Fibroblast of the aortic adventitia (primary cell): ENCODE results near the gene ING4. TPM values are rescaled to one million over a fixed set of nuclear protein-coding genes. Genes with fewer than 3 reads are reported as not detected.

Source experiments
- DNase-seq: peaks from one replicate; pipeline ENCODE4 v3.0.0-alpha.2; 2010; ENCODE audit warnings: low read depth
- H3K4me3 ChIP-seq: 2 replicates; pipeline ENCODE4 v1.5.1; 2011; ENCODE audit warnings: low read depth, mild to moderate bottlenecking, control low read depth, low read length, moderate library complexity
- CTCF ChIP-seq: IDR thresholded peaks from 2 replicates; pipeline ENCODE4 v1.5.1; 2011; ENCODE audit warnings: mild to moderate bottlenecking, low read length, control low read depth, inconsistent platforms; ENCODE audit not compliant: insufficient read depth
- small RNA-seq: library from RNA; depleted of rRNA; stranded (forward); fragments of <200 nt; gene quantifications from one replicate; pipeline ENCODE3, GENCODE V24; 2012
- total RNA-seq: library from RNA; depleted of rRNA; stranded (reverse); fragments of >200 nt; gene quantifications from 2 replicates; pipeline ENCODE4 v1.2.3, GENCODE V29; 2012; ENCODE audit warnings: low replicate concordance

Gene ING4
- total RNA-seq, 1 donor: 34.1 TPM

- TF ChIP-seq CTCF: no peak
- peak overlapping the region; percentile 41 for H3K4me3 ChIP-seq
- peak; percentile 34 for DNase-seq
Observed at GRCh38 chr12:6603095-6603567, 59.8 kb downstream of the ING4 start.

- no peak for DNase-seq
- TF ChIP-seq CTCF: no peak
- no peak overlapping the region for H3K4me3 ChIP-seq
Observed at GRCh38 chr12:6602526-6602925, 60.4 kb downstream of the ING4 start.

Small RNA genes lying within 50 kb of the gene (small RNA-seq; reads per million reads assigned to genes)
- not detected for gene RNU6-781P

Other genes starting within 250 kb of the ING4 start
- 0.18 TPM in 1 of 2 replicates, not detected in the other for gene CD27, start 218.2 kb downstream of the ING4 start, total RNA-seq
- gene TAPBPL, start 211.1 kb downstream of the ING4 start, total RNA-seq: 8.9 and 19.7 TPM in 2 replicates
- gene VAMP1, start 192.4 kb downstream of the ING4 start, total RNA-seq: 9.0 and 26.6 TPM in 2 replicates
- 113 and 167 TPM in 2 replicates for gene MRPL51, start 169.9 kb downstream of the ING4 start, total RNA-seq
- gene NCAPD2, start 169.0 kb downstream of the ING4 start, total RNA-seq: 43.1 and 45.1 TPM in 2 replicates
- 1,521 and 5,776 TPM in 2 replicates for gene GAPDH, start 128.6 kb downstream of the ING4 start, total RNA-seq
- 12.7 and 17.2 TPM in 2 replicates for gene IFFO1, start 107.1 kb downstream of the ING4 start, total RNA-seq
- 24.0 and 54.6 TPM in 2 replicates for gene NOP2, start 94.8 kb downstream of the ING4 start, total RNA-seq
- gene CHD4, start 55.7 kb downstream of the ING4 start, total RNA-seq: 161 and 462 TPM in 2 replicates
- gene LPAR5, start 27.2 kb downstream of the ING4 start, total RNA-seq: not detected in 2 replicates
- gene ACRBP, start 15.7 kb downstream of the ING4 start, total RNA-seq: 0.36 and 0.49 TPM in 2 replicates
- gene ZNF384, start 26.3 kb upstream of the ING4 start, total RNA-seq: 17.7 and 29.5 TPM in 2 replicates
- gene PIANP, start 37.7 kb upstream of the ING4 start, total RNA-seq: 0.45 TPM in 1 of 2 replicates, not detected in the other
- 71.1 and 86.0 TPM in 2 replicates for gene COPS7A, start 60.9 kb upstream of the ING4 start, total RNA-seq
- gene MLF2, start 90.0 kb upstream of the ING4 start, total RNA-seq: 29.5 and 104 TPM in 2 replicates
- gene PTMS, start 103.2 kb upstream of the ING4 start, total RNA-seq: 61.6 and 575 TPM in 2 replicates
- gene LAG3, start 109.4 kb upstream of the ING4 start, total RNA-seq: 0.16 TPM in 1 of 2 replicates, not detected in the other
- gene CD4, start 126.4 kb upstream of the ING4 start, total RNA-seq: 1.6 TPM in 1 of 2 replicates, not detected in the other
- gene GPR162, start 158.7 kb upstream of the ING4 start, total RNA-seq: 2.6 and 3.5 TPM in 2 replicates
- gene P3H3, start 165.3 kb upstream of the ING4 start, total RNA-seq: 53.9 and 188 TPM in 2 replicates
- 3.4 TPM in 2 replicates for gene GNB3, start 177.8 kb upstream of the ING4 start, total RNA-seq
- 23.5 TPM in 1 of 2 replicates, not detected in the other for gene CDCA3, start 188.2 kb upstream of the ING4 start, total RNA-seq
- 84.0 and 140 TPM in 2 replicates for gene USP5, start 189.0 kb upstream of the ING4 start, total RNA-seq
- 183 and 680 TPM in 2 replicates for gene TPI1, start 204.4 kb upstream of the ING4 start, total RNA-seq
- 3.3 and 8.0 TPM in 2 replicates for gene SPSB2, start 210.2 kb upstream of the ING4 start, total RNA-seq
- gene LRRC23, start 241.7 kb upstream of the ING4 start, total RNA-seq: 7.0 and 62.6 TPM in 2 replicates